Fibroblast of gingiva (primary cell): Measurements from ENCODE around the gene SYT13.
"Not testable (repeated sequence)": the region's sequence is repeated elsewhere in the genome, so short reads cannot be mapped to it uniquely, and the experiment has no call there.

Source experiments
- DNase-seq: peaks from one replicate; pipeline ENCODE4 v3.0.0-alpha.2; 2011; ENCODE audit warnings: low read depth

Gene SYT13

GRCh38 chr11:45272701-45273100 lies 13.4 kb downstream of the SYT13 start:
- DNase-seq: no peak

- no peak for DNase-seq
Observed at GRCh38 chr11:45270946-45271716, 15.0 kb downstream of the SYT13 start.

GRCh38 chr11:45269678-45270077 lies 16.5 kb downstream of the SYT13 start:
- no peak for DNase-seq

- DNase-seq: no peak
Observed at GRCh38 chr11:45267652-45268299, 18.4 kb downstream of the SYT13 start.

GRCh38 chr11:45267052-45267451 lies 19.1 kb downstream of the SYT13 start:
- DNase-seq: no peak

- DNase-seq: no peak
Observed at GRCh38 chr11:45266676-45267020, 19.5 kb downstream of the SYT13 start.

GRCh38 chr11:45265969-45266675 lies 20.0 kb downstream of the SYT13 start:
- DNase-seq: no peak

GRCh38 chr11:45264839-45265515 lies 21.2 kb downstream of the SYT13 start:
- peak; percentile 17 for DNase-seq

- DNase-seq: no peak
Observed at GRCh38 chr11:45263773-45264172, 22.4 kb downstream of the SYT13 start.

- no peak for DNase-seq
Observed at GRCh38 chr11:45262900-45263299, 23.2 kb downstream of the SYT13 start.

GRCh38 chr11:45260071-45260470 lies 26.1 kb downstream of the SYT13 start:
- no peak for DNase-seq

GRCh38 chr11:45259592-45259991 lies 26.5 kb downstream of the SYT13 start:
- no peak for DNase-seq

- no peak for DNase-seq
Observed at GRCh38 chr11:45258982-45259530, 27.1 kb downstream of the SYT13 start.

- no peak for DNase-seq
Observed at GRCh38 chr11:45254070-45254469, 32.1 kb downstream of the SYT13 start.

GRCh38 chr11:45253640-45254039 lies 32.5 kb downstream of the SYT13 start:
- DNase-seq: no peak

- DNase-seq: no peak
Observed at GRCh38 chr11:45252877-45253276, 33.3 kb downstream of the SYT13 start.

GRCh38 chr11:45252134-45252856 lies 33.8 kb downstream of the SYT13 start:
- DNase-seq: no peak

- DNase-seq: no peak
Observed at GRCh38 chr11:45250035-45250718, 36.0 kb downstream of the SYT13 start.

- not testable (repeated sequence) for DNase-seq
Observed at GRCh38 chr11:45249372-45249771, 36.8 kb downstream of the SYT13 start.

GRCh38 chr11:45248501-45249011 lies 37.6 kb downstream of the SYT13 start:
- DNase-seq: no peak

- DNase-seq: no peak
Observed at GRCh38 chr11:45247433-45247832, 38.7 kb downstream of the SYT13 start.
